OCI-LY1 (cell line): ENCODE results near the gene NUMB.

Experiments
- EZH2 ChIP-seq: fragments of 200-600 bp; sonication (generic), shearing (Covaris generic); IDR thresholded peaks from 2 replicates; pipeline ENCODE4 v1.8.0; 2017; ENCODE audit warnings: borderline replicate concordance, mixed run types, mild to moderate bottlenecking, antibody characterized with exemption, low read length, moderate library complexity, mixed read lengths
- TF ChIP-seq, protein P1 (sequence below): fragments of 200-600 bp; sonication (generic), shearing (Covaris generic); IDR thresholded peaks from 2 replicates; pipeline ENCODE4 v1.5.1; 2017; ENCODE audit warnings: mild to moderate bottlenecking, antibody characterized with exemption, low read length, moderate library complexity, mixed read lengths

DNA sequence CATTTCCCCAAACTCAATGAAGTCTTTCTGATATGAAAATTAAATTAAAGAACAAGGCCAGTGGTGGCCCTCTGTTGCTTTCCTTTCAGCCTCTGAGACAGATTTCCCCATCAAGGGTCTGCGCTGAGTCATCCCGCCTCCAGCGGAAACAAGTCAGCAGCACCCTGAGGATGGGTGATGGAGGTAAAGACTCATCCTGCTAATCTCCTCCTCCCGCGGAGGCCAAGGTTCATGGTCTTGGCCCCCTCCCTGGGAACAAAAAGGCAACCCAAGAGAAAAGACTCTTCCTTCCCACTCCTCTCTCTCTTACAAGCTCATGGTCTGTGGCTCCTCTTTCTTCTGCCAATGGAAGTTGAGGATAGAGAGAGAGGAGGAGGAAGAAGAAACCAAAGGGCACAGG lies 9.0 kb upstream of the NUMB start:
- TF ChIP-seq, protein P1, sequence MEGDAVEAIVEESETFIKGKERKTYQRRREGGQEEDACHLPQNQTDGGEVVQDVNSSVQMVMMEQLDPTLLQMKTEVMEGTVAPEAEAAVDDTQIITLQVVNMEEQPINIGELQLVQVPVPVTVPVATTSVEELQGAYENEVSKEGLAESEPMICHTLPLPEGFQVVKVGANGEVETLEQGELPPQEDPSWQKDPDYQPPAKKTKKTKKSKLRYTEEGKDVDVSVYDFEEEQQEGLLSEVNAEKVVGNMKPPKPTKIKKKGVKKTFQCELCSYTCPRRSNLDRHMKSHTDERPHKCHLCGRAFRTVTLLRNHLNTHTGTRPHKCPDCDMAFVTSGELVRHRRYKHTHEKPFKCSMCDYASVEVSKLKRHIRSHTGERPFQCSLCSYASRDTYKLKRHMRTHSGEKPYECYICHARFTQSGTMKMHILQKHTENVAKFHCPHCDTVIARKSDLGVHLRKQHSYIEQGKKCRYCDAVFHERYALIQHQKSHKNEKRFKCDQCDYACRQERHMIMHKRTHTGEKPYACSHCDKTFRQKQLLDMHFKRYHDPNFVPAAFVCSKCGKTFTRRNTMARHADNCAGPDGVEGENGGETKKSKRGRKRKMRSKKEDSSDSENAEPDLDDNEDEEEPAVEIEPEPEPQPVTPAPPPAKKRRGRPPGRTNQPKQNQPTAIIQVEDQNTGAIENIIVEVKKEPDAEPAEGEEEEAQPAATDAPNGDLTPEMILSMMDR = no peak
- TF ChIP-seq EZH2 = no peak
